Measurements from ENCODE around the gene GPSM1. TPM values are rescaled to one million over a fixed set of nuclear protein-coding genes. Genes with fewer than 3 reads are reported as not detected.

Gene GPSM1
- total and polyA plus RNA-seq, 4 donors = 0.11 to 2.9 (median 1.6) TPM

GRCh38 chr9:136309101-136309801 lies 18.1 kb upstream of the GPSM1 start:
- Histone ChIP-seq H3K4me3 (ENCODE audit: low read depth in 1 of 3, low read length in 3 of 3) (no peak overlapping the region), H3K9me3 (ENCODE audit: control insufficient read depth in 4 of 4, low read length in 3 of 4) (no peaks in the 10 kb centered on the region), H3K27ac (ENCODE audit: low read depth in 1 of 2, low read length in 2 of 2) (no peak overlapping the region), H3K9ac (ENCODE audit: low read depth in 1 of 2, low read length in 2 of 2) (no peak overlapping the region), H3K27me3 (ENCODE audit: control insufficient read depth in 4 of 4, insufficient read depth in 4 of 4, low read length in 3 of 4) (no peaks in the 10 kb centered on the region), H3K4me1 (ENCODE audit: control insufficient read depth in 4 of 4, insufficient read depth in 4 of 4, low read length in 3 of 4) (no peaks in the 10 kb centered on the region), H3K36me3 (ENCODE audit: control insufficient read depth in 4 of 4, insufficient read depth in 3 of 4, low read depth in 1 of 4, low read length in 3 of 4) (no peaks in the 10 kb centered on the region)
- 79% methylated on average over 22 of the region's 22 CpGs for WGBS
- TF ChIP-seq SP1 (IDR thresholded peaks at IDR 0.05) (no peak), FOXA2 (IDR thresholded peaks at IDR 0.05) (no peak), ZBTB33 (IDR thresholded peaks at IDR 0.05) (no peak), ATF3 (IDR thresholded peaks at IDR 0.05) (no peak), TAF1 (conservative IDR thresholded peaks at IDR 0.05) (no peak), RAD21 (IDR thresholded peaks at IDR 0.05) (no peak), NR2F2 (IDR thresholded peaks at IDR 0.05) (no peak), YY1 (IDR thresholded peaks at IDR 0.05) (no peak), FOXA1 (IDR thresholded peaks at IDR 0.05) (no peak), JUND (IDR thresholded peaks at IDR 0.05) (no peak), CTCF (IDR thresholded peaks at IDR 0.05; ENCODE audit: low read depth, low read length, missing input control) (no peak), HNF4G (IDR thresholded peaks at IDR 0.05) (no peak)
- DNase-seq (ENCODE audit: low spot score) = no peak

- WGBS = 95% methylated on average over 5 of the region's 5 CpGs
- Histone ChIP-seq H3K9ac (ENCODE audit: low read depth in 1 of 2, low read length in 2 of 2) (no peak overlapping the region), H3K36me3 (ENCODE audit: control insufficient read depth in 4 of 4, insufficient read depth in 3 of 4, low read depth in 1 of 4, low read length in 3 of 4) (no peaks in the 10 kb centered on the region), H3K27ac (ENCODE audit: low read depth in 1 of 2, low read length in 2 of 2) (no peak overlapping the region), H3K4me3 (ENCODE audit: low read depth in 1 of 3, low read length in 3 of 3) (no peak overlapping the region), H3K4me1 (ENCODE audit: control insufficient read depth in 4 of 4, insufficient read depth in 4 of 4, low read length in 3 of 4) (no peaks in the 10 kb centered on the region), H3K27me3 (ENCODE audit: control insufficient read depth in 4 of 4, insufficient read depth in 4 of 4, low read length in 3 of 4) (no peaks in the 10 kb centered on the region), H3K9me3 (ENCODE audit: control insufficient read depth in 4 of 4, low read length in 3 of 4) (no peaks in the 10 kb centered on the region)
- TF ChIP-seq ZBTB33 (IDR thresholded peaks at IDR 0.05) (no peak), HNF4G (IDR thresholded peaks at IDR 0.05) (no peak), EGR1 (IDR thresholded peaks at IDR 0.05; ENCODE audit: low read depth in 2 of 2) (no peak), JUND (IDR thresholded peaks at IDR 0.05) (no peak), RXRA (IDR thresholded peaks at IDR 0.05) (no peak)
- DNase-seq (ENCODE audit: low spot score) = no peak
Observed at GRCh38 chr9:136309806-136310220, 17.5 kb upstream of the GPSM1 start.

All from liver (tissue), 9 donors.